Skin epidermis (tissue), 12 donors: ENCODE data around the gene RFFL.
"Not testable (repeated sequence)": the region's sequence is repeated elsewhere in the genome, so short reads cannot be mapped to it uniquely, and the experiment has no call there.

Source experiments
- H3K27ac ChIP-seq, 21 experiments: fragments of 200-600 bp; sonication (generic) in 11 of 21; one replicate each; pipeline ENCODE4 v1.5.0; 2020; ENCODE audit warnings: mild to moderate bottlenecking in 3 of 21, inconsistent platforms in 2 of 21, moderate library complexity in 2 of 21
- H3K4me3 ChIP-seq, 7 experiments: fragments of 200-600 bp; sonication (generic) in 2 of 7; one replicate each; pipeline ENCODE4 v1.5.0; 2020; ENCODE audit warnings: inconsistent platforms in 2 of 7, mild to moderate bottlenecking in 2 of 7, moderate library complexity in 1 of 7

RFFL gene

DNA sequence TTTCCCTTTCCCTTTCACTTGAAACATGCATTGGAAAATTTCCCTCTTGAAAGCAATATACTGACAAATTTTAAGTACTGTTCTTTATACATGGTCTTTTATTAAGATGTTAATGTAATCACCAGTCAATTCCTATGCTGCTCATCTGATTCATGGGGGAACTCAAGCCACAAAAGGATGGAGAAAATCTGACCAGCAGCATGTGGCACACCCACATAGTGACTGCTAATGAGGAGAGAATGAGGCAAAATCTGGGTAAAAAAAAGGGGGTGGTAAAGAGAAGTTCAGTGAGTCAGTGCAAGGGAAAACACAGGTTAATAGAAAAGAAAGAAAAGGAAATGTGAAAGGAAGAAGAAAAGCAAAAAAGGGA, 11.3 kb downstream of the RFFL start:
- Histone ChIP-seq H3K27ac (peak overlapping the region in 16 of 21 experiments; percentile 19 to 92 (median 68)), H3K4me3 (no peak overlapping the region)

DNA sequence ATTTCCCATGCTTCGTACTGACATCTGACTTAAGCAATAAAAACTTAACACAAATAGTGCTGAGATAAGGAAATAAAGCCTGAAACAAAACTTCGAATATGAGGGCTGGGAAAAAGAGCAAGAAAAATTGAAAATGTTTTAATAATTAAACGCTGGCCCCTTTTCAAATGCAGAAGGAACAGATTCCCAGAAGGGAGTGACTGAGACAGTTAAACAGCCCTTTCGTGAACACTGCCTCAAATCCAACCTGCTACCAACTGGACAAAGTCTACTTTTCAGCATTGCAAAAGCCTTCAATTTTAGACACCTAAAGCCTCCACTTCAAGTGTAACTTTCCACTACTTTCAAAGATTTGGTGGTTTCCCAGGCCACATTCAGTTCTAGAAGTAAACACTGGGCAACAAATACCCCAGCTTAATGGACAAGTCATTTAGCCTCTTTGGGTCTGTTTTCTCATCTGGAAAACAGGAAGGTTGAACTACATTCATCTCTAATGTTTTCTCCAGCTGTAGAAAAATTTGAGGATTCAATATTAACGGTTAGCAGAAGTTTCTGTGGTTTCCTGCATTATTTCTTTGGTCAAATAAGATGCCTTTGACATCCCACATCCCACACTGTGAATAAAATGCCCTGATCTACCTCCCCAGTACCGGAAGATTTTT, 11.8 kb downstream of the RFFL start:
- no peak overlapping the region for H3K4me3 ChIP-seq
- H3K27ac ChIP-seq = peak overlapping the region in 17 of 21 experiments; percentile 19 to 92 (median 65)

DNA sequence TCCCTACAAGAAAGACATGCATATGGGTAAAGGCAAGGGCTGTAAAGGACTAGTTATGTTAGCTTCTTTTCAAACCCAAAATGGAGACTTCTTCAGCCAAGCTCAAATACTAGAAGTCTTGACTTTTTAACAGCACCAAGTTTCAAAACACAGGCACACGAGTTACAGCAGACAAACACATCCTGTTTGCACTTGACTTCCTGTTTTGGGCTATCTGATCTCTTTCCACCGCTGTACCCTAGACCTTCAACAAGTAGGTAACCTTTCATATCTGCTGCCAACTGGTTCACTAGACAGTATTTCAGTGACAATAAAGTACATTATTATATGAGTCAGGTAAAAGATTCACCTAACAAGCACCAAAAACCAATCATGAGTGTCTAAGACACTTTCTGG, 12.3 kb downstream of the RFFL start:
- no peak overlapping the region for H3K4me3 ChIP-seq

DNA sequence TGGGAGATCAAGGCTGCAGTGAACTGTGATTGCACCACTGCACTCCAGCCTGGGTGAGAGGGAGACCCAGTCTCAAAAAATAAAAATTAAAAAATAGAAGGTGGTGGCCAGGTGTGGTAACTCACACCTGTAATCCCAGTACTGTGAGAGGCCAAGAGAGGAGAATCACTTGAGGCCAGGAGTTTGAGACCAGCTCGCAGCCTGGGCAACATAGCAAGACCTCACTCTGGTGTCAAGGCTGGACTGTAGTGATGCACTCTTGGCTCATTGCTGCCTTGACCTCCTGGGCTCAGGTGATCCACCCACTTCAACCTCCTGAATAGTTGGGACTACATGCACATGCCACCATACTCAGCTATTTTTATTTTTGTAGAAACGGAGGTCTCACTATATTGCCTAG, 13.3 kb downstream of the RFFL start:
- Histone ChIP-seq H3K27ac (peak overlapping the region in 14 of 21 experiments; percentile 8 to 92 (median 58)), H3K4me3 (no peak overlapping the region)

More for the DNA sequence above, 12.3 kb downstream of the RFFL start:
- peak overlapping the region in 17 of 21 experiments; percentile 22 to 92 (median 65) for H3K27ac ChIP-seq

DNA sequence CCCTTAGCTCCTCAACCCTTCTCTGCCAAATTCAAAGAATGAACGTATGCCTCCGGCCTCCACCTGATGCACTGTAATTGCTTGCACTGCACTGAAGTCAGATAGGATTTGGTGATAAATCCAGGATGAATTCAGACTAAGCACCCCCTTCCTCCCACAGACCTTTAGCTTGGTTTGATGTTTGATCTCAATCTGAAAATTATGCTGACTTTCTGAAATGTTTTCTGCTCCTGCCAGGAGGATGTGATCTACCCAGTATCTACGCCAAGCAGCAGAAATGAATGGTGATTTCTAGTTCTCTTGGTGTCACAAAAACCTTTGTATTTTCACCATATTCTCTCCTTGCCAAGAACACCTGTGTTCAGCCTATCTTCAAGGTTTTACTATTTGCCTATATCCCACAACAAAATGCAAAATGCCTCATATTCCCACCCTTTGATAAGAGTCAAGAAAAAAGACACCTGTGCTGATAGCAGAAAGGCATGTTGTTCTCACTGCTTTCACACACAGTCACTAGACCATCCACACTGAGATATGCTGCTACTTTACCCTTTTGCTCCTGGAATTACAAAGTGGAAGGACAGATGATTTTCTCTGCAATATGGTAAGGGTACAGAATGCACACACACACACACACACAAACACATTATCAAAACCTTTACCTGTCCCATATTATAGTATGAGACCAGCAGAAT, 14.7 kb downstream of the RFFL start:
- peak overlapping the region in 7 of 21 experiments; percentile 7 to 92 (median 71) for H3K27ac ChIP-seq
- no peak overlapping the region for H3K4me3 ChIP-seq

DNA sequence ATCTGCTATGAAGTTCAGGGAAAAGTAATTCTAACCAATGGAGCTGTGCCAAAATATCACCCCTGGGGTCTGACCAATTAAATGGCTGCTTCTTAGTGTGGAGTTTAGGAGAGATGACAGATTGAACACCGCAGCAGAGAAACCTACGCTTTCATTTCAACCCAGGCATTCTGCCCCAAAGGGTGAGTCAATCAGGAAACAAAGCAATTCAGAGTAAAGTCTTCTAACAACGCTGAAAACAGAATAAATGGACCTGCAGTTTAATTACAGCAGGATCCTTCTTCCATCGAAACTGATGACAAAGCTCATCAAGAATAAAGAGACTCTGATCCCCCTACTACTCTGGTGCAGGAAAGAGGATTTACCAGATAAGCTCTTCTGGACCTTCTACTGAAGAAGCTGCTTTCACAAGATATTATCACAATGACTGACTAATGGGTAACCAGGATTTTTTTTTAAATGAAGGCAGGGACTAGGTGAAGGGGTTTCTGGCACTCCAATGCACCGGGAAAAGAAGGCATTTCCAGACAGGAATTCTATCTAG, 16.7 kb downstream of the RFFL start:
- H3K4me3 ChIP-seq = no peak overlapping the region
- peak overlapping the region in 9 of 21 experiments; percentile 10 to 79 (median 50) for H3K27ac ChIP-seq

DNA sequence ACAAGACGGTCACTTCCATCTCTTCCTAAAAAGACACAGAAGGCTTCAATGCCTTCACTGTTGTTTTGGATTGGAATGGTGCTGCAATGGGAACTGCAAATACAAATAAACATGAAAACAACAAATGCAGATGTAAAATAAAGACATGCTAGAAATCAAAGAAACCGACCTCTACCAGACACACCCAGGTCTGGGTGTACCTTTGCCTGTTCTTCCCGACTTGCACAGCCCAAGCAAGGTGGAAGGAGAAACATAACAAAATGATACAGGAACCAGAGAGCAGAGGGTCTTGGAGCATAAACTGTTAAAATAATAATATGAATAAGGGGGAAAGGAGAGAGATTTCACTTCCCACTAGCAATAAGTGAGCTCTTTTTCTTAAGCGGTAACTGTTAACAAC, 17.3 kb downstream of the RFFL start:
- Histone ChIP-seq H3K4me3 (no peak overlapping the region), H3K27ac (peak overlapping the region in 8 of 21 experiments; percentile 21 to 79 (median 52))

DNA sequence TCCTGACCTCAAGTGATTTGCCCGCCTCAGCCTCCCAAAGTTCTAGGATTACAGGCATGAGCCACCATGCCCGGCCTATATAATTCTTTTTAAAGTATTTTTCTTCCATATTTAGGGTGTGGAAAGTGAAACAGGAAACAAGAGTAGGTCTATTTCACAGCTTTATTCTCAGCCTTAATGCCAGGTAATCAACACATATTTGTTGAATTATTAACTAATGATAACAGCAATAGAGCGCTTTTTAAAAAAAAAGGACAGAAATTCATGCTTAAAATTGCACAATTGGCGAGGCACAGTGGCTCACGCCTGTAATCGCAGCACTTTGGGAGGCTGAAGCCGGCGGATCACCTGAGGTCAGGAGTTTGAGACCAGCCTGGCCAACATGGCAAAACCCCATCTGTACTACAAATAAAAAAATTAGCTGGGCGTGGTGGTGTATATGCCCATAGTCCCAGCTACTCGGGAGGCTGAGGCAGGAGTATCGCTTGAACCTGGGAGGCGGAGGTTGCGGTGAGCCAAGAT, 18.0 kb downstream of the RFFL start:
- not testable (repeated sequence) for H3K4me3 ChIP-seq
- peak overlapping the region in 5 of 21 experiments; percentile 5 to 79 (median 55) for H3K27ac ChIP-seq

DNA sequence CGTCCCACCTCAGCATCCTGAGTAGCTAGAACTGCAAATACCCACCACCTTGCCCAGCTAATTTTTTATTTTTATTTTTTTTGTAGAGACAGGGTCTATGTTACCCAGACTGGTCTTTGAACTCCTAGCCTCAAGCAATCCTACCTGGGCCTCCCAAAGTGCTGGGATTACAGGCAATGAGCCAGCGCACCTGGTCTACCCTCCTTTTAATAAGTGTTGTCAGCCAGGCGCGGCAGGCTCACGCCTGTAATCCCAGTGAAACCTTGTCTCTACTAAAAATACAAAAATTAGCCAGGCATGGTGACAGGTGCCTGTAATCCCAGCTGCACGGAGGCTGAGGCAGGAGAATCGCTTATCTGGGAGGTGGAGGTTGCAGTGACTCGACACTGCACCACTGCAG, 19.3 kb downstream of the RFFL start:
- Histone ChIP-seq H3K4me3 (no peak overlapping the region), H3K27ac (peak overlapping the region in 1 of 21 experiments; percentile 79)

DNA sequence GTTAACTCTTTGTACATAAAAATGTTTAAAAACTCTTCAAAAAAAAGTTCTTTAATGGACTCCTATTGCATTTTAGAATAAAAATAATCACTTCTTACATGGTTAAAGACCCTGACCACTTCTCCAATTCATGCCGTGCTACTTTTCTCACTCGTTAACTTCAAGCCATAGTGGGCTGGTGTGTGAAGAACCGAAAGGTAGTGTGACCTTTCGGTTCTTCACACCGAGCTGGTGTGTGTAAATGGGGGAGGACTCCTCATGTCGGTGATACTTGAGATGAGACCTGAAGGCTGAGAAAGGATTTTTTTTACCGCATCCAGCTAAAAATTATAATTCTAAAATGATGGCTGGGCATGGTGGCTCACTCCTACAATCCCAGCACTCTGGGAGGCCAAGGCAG, 22.1 kb downstream of the RFFL start:
- H3K4me3 ChIP-seq = no peak overlapping the region
- no peak overlapping the region for H3K27ac ChIP-seq

DNA sequence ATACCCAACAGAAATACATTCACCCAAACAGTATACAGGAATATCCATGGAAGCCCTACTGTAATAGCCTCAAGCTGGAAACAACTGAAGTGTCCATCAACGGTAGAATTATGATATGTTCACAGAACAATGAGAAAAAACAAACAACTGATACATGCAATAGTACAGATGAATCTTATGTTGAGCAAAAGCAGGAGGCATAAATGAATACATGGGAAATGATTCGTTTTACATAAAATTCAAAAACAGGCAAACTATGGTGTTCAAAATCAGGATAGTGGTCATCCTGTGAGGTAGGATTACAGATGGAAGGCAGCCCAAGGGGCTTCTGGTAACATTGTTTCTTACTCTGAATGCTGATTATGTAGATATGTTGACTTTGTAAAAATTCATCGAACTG, 25.1 kb downstream of the RFFL start:
- H3K4me3 ChIP-seq = no peak overlapping the region
- H3K27ac ChIP-seq = no peak overlapping the region

DNA sequence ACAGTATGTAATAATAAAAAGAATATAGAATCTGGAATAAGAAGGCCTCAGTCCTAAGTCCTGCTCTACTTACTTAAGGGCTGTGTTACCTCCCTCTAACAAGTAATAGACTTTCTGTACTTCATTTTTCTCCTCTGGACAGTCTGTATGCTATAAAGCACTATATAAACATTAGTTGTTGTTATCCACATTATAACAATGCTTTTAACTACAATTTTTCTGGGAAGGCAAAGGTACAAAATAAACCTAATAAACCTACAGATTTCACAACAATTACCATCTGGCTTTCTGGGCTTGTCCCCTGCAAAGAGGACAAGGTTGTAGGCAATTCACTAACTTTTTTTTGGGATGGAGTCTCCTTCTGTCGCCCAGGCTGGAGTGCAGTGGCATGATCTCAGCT, 32.7 kb downstream of the RFFL start:
- H3K4me3 ChIP-seq = no peak overlapping the region
- H3K27ac ChIP-seq = no peak overlapping the region

DNA sequence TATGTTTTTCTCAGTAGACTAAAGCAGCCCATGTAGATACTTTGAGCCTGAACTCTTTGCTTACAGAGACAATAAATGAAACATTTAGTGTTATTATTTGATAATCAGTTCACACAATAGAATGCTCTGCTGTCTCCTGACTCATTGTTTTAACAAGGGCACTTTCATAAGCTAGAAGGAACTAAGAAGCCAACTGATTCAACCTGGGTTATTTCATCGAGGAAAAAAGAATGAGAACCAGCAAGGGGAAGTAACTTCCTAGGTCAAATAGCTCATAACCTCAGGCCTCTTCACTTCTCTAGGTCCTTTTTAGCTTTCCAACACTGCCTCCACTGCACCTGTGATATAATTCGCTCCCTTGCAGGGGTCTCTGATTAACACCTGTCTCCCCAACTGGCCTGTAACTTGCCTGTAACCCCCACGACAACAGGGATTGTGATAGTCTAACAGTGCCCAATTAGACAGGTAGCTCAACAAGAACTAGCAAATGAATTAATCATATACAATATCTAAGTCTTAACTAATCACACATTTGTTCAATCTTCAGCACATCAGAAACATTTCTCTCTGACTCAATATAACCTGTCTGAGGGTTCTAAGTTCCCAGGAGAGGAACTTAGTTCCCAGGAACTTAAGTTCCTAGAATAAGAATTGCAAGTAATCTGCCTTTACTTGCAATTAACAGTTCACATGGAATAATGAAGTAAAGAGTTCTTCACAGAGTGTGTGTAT, 34.8 kb downstream of the RFFL start:
- peak overlapping the region in 4 of 21 experiments; percentile 19 to 50 (median 25) for H3K27ac ChIP-seq

DNA sequence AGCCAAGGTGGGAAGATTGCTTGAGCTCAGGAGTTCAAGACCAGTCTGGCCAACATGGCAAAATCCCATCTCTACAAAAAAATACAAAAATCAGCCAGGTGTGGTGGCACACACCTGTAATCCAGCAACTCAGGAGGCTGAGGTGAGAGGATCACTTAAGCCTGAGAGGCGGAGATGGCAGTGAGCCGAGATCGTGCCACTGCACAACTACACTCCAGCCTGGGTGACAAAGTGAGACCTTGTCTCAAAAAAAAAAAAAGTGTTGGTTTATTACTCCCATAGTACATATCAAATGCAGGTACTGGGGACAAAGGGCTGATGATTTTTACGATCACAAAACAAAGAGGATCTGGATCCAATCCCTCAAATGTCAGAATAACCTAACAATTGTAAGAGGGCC, 35.4 kb downstream of the RFFL start:
- H3K27ac ChIP-seq = peak overlapping the region in 5 of 21 experiments; percentile 16 to 50 (median 24)

More for the DNA sequence above, 34.8 kb downstream of the RFFL start:
- H3K4me3 ChIP-seq = no peak overlapping the region

DNA sequence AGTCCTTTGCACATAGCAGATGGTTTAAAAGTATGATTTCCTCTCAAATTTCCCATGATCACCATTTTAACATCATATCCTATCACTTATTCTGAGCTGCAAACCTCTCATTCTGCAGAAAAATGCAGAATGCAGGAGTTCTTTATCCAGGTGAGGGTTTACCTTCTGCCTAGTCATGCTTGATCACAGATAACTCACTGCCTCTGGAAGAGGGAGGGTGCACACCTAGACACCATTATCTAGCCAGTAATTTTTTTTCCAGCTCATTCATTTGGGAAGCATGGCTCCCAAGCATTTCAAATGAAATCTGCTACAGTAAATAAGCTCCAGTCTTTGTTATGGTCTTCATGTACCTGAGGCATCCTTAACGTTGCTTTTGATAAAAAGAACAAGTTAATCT, 38.0 kb downstream of the RFFL start:
- no peak overlapping the region for H3K4me3 ChIP-seq
- H3K27ac ChIP-seq = no peak overlapping the region

More for the DNA sequence above, 35.4 kb downstream of the RFFL start:
- not testable (repeated sequence) for H3K4me3 ChIP-seq

DNA sequence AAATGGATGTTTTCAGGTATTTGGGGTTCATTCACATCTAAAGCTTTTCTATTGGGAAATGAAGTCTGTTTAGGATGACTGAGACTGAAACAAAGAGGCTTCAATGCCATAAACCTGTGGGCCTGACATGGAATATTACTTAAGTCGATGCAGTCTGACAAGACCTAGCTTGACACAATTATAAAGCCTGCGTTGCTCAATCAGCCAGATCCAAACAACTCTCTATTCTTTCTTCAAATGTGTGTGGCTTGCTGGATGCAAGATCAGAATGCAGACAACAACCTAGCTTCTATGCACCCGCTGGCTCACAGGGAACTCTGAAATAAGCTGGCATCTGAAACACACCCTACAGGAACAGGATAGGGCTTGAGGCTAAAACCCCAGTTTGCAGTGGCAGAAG, 40.0 kb downstream of the RFFL start:
- Histone ChIP-seq H3K4me3 (no peak overlapping the region), H3K27ac (peak overlapping the region in 17 of 21 experiments; percentile 31 to 91 (median 69))

DNA sequence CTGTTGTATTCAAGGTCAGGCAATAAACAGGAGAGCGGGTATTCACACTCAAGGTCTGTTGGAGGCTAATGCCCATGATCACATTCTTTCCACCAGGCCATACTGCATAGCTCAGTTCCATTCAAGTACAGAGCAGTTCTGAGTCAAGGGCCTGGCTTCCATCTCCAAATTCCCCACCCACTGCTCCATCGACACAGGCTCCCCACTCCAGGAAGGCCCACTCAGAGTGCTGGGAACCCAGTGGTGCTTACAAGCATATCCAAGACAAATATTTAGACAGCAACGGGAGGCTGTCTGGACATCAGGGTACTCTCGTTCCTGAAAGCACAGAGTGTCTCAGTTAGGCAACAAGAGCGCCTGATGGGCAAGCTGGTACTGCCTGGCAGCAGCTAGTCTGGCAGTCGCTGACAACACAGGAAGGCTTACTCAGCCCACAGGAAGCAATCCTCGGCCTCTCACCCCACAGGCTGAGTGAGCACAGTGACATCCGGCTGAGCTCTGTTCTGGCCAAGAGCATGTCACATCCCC, 40.9 kb downstream of the RFFL start:
- Histone ChIP-seq H3K4me3 (no peak overlapping the region), H3K27ac (peak overlapping the region in 19 of 21 experiments; percentile 12 to 91 (median 66))

DNA sequence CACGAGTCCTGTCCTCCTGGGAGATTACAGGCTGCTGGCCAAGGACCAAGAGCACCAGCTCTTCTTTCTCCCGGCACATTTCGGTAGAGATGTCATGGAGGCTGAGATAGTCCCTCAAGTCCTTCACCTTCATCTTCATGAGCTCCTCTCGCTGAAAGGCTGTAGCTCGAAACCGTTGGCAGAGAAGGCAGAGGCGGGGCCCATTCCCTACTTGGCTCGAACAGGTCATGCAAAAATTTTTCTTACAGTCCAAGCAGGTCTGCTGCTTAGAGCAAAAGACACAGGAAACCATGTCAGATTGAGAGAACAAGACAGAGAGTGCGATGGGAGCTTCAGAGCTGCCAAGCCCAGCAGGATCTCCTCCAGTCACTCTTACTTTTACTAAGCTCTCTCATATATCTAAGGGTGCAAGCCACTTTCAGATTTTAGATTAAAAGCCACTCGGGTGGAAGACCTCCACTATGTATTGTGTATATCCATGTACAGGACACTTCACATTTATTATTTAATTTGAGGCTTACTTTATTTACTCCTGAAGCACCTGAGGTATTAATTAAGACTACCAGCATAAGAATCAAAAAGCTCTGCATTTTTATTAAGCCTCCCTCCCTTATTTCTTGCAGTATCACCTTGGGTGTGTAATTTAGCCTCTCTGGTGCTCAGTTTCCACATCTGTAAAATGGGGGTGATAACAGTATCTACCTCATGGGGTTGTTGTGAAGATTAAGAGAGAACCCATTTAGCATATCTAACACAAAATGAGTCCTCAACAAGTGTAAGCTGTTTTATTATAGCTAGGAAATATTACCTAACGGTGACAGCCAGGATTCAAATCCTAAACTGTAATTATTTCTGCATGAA, 41.8 kb downstream of the RFFL start:
- peak overlapping the region in 17 of 21 experiments; percentile 17 to 91 (median 62) for H3K27ac ChIP-seq

More for the DNA sequence above, 41.8 kb downstream of the RFFL start:
- no peak overlapping the region for H3K4me3 ChIP-seq
